ENCODE results near the gene ANGPTL1.

Gene ANGPTL1, protein sequence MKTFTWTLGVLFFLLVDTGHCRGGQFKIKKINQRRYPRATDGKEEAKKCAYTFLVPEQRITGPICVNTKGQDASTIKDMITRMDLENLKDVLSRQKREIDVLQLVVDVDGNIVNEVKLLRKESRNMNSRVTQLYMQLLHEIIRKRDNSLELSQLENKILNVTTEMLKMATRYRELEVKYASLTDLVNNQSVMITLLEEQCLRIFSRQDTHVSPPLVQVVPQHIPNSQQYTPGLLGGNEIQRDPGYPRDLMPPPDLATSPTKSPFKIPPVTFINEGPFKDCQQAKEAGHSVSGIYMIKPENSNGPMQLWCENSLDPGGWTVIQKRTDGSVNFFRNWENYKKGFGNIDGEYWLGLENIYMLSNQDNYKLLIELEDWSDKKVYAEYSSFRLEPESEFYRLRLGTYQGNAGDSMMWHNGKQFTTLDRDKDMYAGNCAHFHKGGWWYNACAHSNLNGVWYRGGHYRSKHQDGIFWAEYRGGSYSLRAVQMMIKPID

DNA sequence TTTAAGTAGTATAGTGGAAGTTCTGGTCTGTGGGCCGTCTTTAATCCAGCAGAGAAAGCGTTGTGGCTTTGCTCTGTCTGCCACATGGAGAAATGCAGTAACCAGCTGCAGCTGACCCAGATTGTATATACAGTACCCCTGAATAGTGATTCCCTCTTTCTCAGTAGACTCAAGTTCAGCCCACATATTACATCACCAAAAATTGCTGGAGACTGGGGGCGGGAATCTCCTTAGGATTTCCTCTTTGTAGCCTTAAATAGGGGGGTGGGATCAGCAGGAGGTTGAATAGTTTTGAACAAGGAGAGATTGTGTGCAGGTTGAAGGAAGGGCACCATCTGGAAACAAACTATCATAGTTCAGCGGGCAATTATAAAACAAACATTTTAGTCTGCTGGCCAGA is at the start of gene ANGPTL1:
Gene ANGPTL1, minus strand, starts transcription at position 134 of the 400 bp plus-strand sequence. CDS start 5,301 bp downstream, outside the sequence.
- no peak for DNase-seq

DNA sequence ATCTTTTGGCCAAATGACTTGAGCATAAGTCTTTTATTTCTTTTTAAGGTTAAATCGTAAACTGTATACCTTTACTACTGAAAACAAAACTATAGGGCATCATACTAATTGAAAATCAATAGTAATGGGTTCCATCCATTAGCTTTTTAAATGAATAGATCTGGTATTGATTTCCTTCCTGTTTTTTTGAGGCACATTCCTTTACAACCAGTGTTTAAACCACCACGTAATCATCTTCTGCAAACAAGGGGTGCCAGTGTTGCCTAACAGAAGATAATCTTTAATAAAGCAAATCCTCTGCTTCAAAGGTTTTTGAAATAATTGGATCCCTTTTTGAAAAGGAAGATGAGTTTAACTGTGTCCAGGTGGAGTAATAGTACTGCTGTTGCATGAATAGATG is 48.7 kb upstream of the ANGPTL1 start:
- no peak for DNase-seq

DNA sequence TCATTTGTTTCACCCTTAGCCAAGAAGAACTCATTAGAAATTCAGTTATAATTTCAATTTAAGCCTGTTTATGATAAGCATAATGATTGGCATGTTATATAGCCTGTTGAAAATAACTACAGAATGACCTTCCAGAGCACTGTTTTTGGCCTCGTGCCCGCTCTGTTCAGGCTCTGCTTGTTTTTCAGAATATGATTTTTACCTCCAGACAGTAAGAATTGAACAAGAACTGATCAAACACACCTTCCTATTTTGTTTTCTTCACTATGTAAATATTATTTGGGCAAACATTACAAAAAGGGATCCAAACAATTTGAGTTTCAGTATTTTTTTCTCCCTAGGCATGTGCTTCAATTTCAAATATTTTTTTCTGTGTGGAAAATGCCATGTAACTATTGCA is 48.1 kb upstream of the ANGPTL1 start:
- no peak for DNase-seq

DNA sequence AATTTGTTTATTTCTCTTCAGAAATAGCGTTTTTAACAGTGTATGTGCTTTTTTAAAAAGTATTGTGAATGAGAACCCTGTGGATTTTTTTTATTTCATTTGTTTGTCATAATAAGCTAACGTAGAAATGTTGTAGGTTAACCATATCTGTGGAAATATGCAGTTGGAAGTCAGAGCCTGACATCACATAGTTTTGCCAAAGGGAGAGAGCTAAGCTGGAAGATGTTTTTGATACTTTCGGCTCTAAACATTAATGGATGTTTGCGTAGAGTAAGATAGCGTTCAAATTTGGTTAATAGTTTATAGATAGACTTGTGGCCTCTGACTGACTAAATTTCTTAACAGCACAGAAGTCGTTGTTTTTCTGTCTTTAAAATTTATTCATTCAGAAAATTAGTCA is 47.4 kb upstream of the ANGPTL1 start:
- DNase-seq: no peak

DNA sequence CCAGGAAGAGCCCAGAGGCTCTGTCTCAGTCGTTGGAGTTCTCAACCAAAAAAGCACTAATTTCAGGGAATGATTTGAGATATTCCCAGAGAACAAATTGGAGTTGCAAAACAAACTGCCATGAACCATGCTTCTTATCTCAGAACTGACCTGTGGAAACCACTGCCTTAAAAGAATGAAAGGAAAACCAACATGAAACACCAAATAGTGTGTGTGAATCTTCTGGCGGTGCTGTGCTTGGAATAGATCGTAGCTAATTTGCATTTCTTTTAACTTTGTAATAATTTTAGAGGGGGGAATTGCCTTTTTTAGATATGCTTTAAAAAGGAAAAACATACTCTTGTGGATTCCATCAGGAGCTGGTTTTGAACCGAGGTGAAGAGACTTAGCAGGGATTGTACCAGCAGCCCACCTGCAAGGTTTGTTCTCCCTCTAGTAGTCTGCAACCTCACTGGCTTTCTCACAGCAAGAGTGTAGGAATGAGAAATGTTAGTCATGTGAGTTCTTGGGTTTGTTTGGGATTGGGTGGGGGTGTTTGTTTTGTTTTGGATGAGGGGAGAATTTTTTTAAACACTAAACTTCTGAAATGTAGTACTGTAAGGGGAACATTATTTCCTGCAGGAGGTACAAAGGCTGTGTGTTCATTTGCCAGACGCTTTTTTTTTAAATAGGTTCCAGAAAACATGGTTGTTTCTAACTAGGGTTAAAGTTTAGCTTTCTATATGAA is 45.7 kb upstream of the ANGPTL1 start:
- no peak for DNase-seq

DNA sequence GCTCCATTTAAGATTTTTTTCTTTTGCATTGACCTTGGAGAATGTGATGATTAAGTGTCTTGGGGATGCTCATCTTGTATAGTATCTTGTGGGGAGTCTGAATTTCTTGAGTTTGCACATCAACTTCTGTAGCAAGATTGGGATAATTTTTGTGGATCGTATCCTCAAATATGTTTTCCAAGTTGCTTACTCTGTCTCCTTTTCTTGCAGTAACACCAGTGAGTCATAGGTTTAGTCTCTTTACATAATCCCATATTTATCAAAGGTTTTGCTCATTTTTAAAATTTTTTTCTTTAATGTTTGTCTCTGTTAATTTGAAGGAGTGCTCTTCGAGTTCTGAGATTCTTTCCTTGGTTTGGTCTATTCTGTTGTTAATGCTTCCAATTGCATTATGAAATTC is 41.7 kb upstream of the ANGPTL1 start:
- DNase-seq: no peak

DNA sequence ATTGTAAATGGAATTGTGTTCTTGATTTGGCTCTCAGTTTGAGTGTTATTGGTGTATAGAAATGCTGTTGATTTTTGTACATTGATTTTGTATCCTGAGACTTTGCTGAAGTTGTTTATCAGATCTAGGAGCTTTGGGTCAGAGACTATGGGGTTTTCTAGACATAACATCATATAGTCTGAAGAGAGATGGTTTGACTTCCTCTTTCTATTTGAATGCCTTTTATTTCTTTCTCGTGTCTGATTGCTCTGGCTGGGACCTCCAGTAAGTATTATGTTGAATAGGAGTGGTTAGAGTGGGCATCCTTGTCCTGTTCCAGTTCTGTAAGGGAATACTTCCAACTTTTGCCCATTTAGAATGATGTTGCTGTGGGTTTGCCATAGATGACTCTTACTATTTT is 39.1 kb upstream of the ANGPTL1 start:
- DNase-seq: no peak

DNA sequence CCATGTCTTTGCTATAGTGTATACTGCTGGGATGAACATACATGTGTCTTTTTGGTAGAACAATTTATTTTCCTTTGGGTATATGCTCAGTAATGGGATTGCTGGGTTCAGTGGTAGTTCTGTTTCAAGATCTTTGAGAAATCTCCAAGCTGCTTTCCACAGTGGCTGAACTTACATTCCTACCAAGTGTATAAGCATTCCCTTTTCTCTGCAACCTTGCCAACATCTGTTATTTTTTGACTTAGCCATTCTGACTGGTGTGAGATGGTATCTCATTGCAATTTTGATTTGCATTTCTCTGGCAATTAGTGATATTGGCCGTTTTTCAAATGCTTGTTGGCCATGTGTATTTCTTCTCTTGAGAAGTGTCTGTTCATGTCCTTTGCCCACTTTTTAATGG is 37.5 kb upstream of the ANGPTL1 start:
- no peak for DNase-seq

DNA sequence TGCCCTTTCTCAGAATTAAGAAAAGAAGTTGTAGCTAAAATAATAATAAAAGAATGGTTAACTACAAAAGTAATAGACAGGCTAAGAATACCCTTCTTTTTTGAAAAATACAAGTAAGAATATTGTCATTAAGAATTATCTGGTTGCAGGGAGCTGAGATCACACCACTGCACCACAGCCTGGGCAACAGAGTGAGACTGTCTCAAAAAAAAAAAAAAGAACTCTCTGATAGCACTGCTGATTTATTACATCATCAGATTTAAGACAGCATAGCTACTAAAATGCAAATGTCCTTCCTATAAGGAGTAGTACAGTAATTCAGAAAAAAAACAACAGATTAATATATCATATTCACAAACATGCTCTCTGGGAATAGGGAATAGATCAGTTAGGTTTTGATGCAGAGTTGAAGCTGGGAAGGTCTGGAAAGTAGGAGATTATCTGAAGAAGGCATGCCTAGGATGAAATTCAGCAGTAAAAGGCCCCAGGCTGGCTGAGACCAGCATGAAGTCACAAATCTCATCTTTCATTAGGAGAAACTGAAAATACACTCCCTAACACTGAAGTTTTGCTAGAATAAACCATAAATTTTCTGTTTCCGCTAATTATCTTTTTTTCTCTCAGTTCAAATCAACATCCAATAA is 30.7 kb upstream of the ANGPTL1 start:
- no peak for DNase-seq

DNA sequence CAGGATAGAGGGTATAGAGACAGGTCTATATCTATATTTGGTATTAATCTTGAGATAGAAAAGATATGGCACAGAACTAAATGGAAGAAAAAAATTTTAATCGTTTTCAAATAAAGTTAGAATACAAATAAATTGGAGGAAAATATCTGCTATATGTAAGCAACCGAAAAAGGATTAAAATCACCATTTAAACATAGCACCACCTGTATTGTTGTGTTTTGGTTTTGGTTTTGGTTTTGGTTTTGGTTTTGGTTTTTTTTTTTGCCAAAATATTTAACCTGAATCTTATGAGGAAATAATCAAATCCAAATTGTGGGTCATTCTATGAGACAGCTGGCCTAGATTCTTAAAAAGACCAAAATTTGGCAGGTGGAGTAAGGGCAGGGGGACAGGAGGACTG is 28.5 kb upstream of the ANGPTL1 start:
- DNase-seq: no peak

DNA sequence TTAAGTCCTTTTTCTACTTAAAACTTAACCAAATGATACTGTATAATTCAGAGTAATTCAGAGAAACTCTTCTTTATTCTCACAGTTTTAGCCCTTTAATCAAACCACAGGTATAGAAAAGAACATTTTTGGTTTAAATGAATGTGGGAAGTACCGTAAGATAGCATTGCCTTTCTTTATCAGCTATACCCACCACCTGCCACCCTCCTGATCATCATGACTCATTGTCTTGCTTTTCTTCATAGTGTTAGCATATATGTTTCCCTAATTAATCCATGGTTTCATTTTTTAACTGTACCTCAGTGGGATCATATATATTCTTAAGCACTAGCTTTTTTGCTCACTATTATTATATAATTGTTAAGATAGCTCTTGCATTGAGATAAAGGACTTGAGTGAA is 27.5 kb upstream of the ANGPTL1 start:
- no peak for DNase-seq

DNA sequence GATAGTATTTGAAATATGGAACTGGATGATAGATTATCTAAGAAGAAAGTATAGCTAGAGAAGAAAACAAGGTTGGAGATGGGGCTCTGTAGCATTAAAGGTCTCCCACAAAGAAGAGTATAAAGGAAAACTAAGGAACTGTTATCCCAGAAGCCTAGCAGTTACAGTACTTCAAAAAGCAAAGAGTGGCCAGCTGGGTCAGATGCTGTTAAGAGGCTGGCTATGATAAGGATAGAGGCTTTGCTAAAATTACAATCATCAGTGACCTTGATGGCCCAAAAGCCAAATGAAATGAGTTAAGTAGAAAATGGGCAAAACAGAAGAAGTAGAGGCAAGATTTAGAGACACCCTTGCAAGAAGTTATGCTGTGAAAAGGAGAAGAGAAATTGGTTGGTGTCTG is 25.1 kb upstream of the ANGPTL1 start:
- DNase-seq: no peak

DNA sequence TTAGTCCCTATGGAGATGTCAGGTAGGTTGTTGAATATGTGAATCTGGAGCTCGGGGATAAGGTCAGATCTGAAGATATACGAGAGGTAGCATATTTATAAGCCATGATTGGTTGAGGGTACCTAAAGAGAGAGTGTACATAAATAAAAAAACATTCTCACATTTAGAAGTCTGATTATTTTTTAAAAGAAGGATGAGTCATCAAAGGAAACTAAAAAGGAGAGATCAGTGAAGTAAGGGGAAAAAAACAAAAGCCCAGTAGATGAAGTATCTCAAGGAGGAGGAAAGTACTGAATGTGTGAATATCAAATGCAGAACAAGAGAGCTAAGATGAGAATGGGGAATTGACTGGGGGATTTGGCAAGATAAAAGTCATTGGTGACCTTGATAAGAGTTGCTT is 15.7 kb upstream of the ANGPTL1 start:
- DNase-seq: no peak

DNA sequence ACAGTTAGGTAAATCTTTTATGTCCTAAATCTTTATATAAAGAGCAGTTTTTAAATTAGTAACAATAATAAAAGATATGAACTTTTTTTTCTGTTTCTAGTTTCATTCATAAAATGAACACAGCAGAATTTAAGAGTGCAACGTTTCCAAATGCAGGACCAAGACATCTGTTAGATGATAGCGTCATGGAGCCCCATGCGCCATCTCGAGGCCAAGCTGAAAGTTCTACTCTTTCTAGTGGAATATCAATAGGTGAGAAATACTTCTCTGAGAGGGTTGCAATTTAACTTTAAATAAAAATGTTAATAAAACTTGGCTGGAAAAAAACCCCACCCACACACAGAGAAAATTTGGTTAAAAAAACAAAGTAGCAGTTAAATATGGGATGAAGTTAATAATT is 15.0 kb upstream of the ANGPTL1 start:
- no peak for DNase-seq

DNA sequence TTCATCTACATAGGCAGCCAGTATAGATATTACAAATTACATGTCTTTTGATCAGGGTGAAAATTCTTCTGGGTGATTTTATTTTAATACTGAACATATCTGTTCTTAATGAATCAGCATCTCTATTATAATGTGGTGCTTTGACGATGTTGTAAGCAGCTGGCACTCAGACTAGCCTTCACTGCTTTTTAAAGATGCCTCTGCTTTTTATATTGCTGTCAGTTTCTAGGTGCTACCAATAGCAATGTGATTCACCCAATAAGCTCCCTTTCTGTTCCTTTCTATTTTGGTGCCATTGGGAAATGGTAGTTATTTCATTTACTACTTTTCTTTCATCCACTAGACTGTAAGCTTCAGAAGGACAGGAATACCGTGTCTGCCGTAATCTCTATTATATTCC is 11.1 kb upstream of the ANGPTL1 start:
- no peak for DNase-seq

DNA sequence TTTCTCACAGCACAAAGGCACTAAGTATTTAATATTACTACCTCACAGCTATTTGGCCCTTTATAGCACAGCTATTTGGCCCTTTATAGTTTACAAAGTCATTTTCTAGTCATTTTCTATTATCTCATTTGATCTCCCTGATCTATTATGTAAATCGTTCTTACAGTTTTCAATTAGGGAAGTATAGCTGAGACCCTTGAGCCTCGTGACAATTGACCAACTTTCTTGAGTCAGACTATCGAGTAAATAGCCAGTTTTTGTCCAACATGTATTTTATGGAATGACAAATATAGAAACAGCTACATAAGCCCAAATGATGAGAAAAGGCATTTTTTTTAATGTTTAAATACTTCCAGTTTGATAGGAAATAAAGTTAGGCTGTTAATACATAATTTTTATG is 7.0 kb upstream of the ANGPTL1 start:
- no peak for DNase-seq

DNA sequence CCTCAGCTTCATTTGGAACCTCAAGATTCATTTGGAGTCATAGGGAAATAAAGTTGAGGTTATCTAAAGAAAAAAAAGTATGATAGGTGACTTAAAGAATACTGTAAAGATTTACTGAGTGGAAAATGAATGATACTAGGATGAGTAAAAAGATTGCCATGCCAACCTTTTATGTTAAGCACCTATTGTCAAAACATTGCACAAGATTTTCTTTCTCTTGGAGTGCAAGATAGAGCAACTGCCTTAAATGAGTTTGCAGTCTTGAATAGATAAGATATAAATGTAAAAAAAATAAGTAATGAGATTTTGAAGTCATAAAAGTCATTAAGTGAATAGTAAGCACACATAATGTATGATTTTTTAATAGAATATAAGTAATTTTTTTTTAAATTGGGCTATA is 5.1 kb upstream of the ANGPTL1 start:
- no peak for DNase-seq

DNA sequence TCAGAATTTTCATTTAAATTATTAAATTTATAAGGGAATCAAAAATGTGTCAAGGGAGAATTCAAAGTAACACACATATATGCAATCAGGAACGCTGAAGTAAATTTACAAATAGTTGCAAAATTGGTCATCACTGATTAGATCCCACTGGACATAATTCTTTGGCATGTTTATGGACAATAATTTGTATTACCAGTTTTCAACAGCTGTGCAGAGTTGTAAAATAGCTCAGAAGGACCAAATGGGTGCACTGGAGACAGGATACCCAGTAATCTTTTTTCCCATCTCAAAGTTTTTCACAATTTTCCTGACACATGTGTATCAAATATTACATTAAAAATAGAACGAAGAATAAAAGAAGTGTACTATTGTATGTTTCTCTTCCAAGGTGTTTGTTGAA is 4.1 kb upstream of the ANGPTL1 start:
- DNase-seq: no peak

DNA sequence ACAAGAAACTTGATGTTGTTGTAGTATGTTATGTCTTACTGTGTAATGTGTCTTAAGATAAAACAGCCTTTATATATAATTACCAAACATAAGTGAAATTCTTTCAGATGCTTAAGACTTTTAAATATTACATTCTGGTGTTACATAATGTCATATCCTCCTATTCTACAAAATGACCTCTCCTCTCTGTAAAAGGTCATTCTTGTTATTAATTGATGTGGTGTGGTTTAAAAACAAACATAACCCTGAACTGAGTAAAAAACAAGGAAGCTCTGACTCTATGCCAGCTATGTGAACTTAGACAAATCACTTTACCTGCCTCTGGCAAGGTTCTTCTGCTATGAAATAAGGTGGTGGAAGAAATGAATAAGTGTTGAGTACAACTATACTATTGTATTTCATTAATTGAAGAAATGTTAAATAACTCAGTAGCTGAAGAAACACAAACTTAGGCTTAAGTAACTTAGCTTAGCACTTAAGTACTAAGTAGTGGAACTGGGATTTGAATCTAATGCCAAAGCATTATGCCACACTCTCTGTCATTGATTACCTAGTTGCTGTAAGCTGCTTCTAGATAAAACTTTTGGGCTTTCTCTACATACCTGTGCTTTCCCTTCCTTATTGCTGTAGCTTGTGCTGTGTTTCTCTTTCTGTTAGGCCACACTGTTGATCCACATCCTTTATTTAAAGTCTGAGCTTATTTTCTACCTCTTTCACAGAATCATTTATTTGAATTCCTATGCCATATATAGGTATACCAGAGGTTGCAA is 859 bp upstream of the ANGPTL1 start:
- DNase-seq: no peak

DNA sequence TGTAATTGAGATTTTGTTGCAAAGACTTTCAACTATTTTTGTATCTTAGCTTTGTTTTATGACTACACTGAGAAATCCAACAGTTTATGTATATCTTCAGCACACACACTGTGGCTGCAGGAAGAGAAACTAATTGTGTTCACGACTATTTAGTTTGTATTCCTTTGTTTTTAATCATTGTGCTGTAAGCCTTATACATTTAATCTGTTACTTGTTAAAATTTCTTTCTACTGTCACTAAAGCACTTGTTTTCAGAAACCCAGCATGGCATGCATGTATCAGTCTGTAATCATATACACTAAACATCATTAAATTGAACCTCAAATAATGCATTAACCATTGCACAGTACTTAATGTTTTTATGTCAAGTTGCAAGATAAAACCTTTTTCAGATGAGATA is 656 bp downstream of the ANGPTL1 start:
- no peak for DNase-seq

DNA sequence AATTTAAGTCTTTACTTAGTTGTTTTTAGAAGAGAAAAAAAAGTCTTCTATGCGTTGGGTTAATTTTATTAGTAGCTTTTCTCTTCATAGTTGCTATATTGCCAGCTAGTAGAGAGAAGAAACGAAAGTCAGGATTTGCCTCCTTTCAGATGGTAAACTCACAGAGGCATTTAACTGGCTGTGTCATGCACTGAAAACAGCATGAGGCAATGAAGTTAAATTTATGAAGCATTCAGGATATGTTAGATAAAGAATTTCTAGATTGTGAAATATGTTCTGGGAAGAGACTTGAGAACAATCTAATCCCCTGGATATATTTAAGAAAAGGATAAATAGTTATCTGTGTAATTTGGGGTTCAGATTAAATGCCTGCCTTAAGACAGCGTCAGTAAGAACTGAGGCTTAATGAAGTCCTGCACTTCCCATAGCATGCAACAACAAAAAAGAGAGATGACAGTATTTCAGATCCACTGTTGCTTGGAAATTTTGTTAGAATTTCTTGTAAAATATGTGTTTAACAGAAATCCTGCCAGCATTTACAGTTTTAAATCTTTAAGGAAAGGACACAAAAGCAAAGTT is 1.7 kb downstream of the ANGPTL1 start:
- no peak for DNase-seq

DNA sequence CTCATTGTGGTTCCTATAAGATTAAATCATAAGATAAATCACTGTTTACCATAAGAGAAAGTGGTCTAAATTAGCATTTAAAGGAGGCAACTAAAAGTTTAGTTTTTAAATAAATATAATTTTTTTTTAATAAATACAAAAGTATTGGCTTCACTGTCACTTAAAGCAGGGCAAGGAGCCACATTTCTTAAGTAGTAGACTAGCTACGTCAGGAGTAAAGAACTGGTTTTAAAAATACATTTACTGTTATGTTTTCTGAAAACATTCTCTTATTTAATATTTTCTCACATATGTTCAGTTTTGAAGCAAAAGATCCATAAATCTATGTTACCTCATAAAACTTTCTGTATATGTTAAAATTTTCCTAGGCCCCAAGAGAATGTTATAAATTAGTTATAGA is 2.2 kb downstream of the ANGPTL1 start:
- DNase-seq: no peak

DNA sequence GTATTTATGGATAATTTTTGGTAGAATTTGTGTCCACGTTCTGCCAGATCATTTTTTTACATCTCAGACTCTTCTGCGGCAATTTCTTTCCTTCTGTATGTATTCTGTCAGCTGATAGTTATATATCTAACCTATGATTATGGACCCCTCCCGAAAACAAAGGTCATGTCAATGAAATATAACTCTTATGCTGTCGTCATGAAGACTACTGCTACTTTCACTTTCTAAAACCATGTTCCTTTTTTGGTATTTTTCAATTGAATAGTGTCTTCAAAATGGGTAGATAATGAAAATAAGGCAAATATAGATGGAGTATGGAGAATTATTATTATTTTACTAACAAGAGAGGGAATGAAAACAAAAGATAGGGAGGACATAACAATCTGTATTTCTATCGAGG is 3.2 kb downstream of the ANGPTL1 start:
- DNase-seq: no peak

Measured in SHP77 (cell line).